Astrocyte (in vitro differentiated cells and primary cell): ENCODE measurements around the gene ADM5. TPM values are rescaled to one million over a fixed set of nuclear protein-coding genes. Genes with fewer than 3 reads are reported as not detected.
A peak's percentile ranks its signal among the peaks of the same experiment; 100 is the strongest.

Experiments
- DNase-seq: peaks from one replicate; pipeline ENCODE4 v3.0.0-alpha.2; 2010; ENCODE audit warnings: low read depth
- FAIRE-seq: peaks from 2 replicates; lab custom pipeline; 2011; peaks lifted over from hg19 to GRCh38; lab: Jason Lieb, UNC
- H2AFZ ChIP-seq: 2 replicates; pipeline ENCODE4 v1.6.0; 2012; ENCODE audit warnings: low read depth, low read length, inconsistent platforms
- H3K27ac ChIP-seq: 2 replicates; pipeline ENCODE4 v1.5.1; 2011; ENCODE audit warnings: low read depth, low read length, inconsistent platforms
- H3K27me3 ChIP-seq: 2 replicates; pipeline ENCODE4 v1.6.0; 2011; ENCODE audit warnings: low read length, inconsistent platforms; ENCODE audit not compliant: insufficient read depth
- H3K36me3 ChIP-seq: 2 replicates; pipeline ENCODE4 v1.5.1; 2011; ENCODE audit warnings: low read length, inconsistent platforms; ENCODE audit not compliant: insufficient read depth
- H3K4me1 ChIP-seq: 2 replicates; pipeline ENCODE4 v1.5.1; 2011; ENCODE audit warnings: low read length, inconsistent platforms; ENCODE audit not compliant: insufficient read depth
- H3K4me2 ChIP-seq: 2 replicates; pipeline ENCODE4 v1.6.0; 2012; ENCODE audit warnings: low read length, inconsistent platforms
- H3K4me3 ChIP-seq: 2 replicates; pipeline ENCODE4 v1.5.1; 2011; ENCODE audit warnings: low read depth, mild to moderate bottlenecking, low read length, inconsistent platforms; ENCODE audit not compliant: insufficient read depth
- H3K79me2 ChIP-seq: 2 replicates; pipeline ENCODE4 v1.6.0; 2012; ENCODE audit warnings: mild to moderate bottlenecking, low read length, inconsistent platforms; ENCODE audit not compliant: insufficient read depth
- H3K9ac ChIP-seq: 2 replicates; pipeline ENCODE4 v1.6.0; 2012; ENCODE audit warnings: mild to moderate bottlenecking, low read length, inconsistent platforms
- H3K9me3 ChIP-seq: 2 replicates; pipeline ENCODE4 v1.5.1; 2012; ENCODE audit warnings: low read depth, mild to moderate bottlenecking, low read length, inconsistent platforms; ENCODE audit not compliant: insufficient read depth
- H4K20me1 ChIP-seq: 2 replicates; pipeline ENCODE4 v1.6.0; 2012; ENCODE audit warnings: low read length, inconsistent platforms; ENCODE audit not compliant: insufficient read depth
- H3K27ac Mint-ChIP-seq: one replicate; pipeline ENCODE4 v1.8.0; 2021; ENCODE audit warnings: mild to moderate bottlenecking, mixed read lengths; ENCODE audit not compliant: unreplicated experiment
- H3K27me3 Mint-ChIP-seq: one replicate; pipeline ENCODE4 v1.8.0; 2021; ENCODE audit warnings: low read depth, mixed read lengths; ENCODE audit not compliant: unreplicated experiment
- H3K36me3 Mint-ChIP-seq: one replicate; pipeline ENCODE4 v1.8.0; 2021; ENCODE audit warnings: low read depth, mixed read lengths; ENCODE audit not compliant: unreplicated experiment
- H3K4me1 Mint-ChIP-seq: one replicate; pipeline ENCODE4 v1.8.0; 2021; ENCODE audit warnings: low read depth, mixed read lengths; ENCODE audit not compliant: unreplicated experiment
- H3K4me3 Mint-ChIP-seq: one replicate; pipeline ENCODE4 v1.8.0; 2021; ENCODE audit warnings: mild to moderate bottlenecking, moderate library complexity, mixed read lengths; ENCODE audit not compliant: unreplicated experiment
- H3K9me3 Mint-ChIP-seq: one replicate; pipeline ENCODE4 v1.8.0; 2021; ENCODE audit warnings: mild to moderate bottlenecking, mixed read lengths; ENCODE audit not compliant: unreplicated experiment
- EZH2 ChIP-seq: IDR thresholded peaks from 2 replicates; pipeline ENCODE4 v1.6.1; 2012; ENCODE audit warnings: mild to moderate bottlenecking, low read length, inconsistent platforms; ENCODE audit not compliant: insufficient read depth
- total RNA-seq: library from RNA; stranded (reverse); gene quantifications from 2 replicates; pipeline ENCODE4 v1.2.1, GENCODE V29; 2021
- TF ChIP-seq, protein P1 (sequence below): IDR thresholded peaks from 2 replicates; pipeline ENCODE4 v1.5.1; 2011; ENCODE audit warnings: low read depth, mild to moderate bottlenecking, inconsistent platforms, low read length, moderate library complexity; ENCODE audit not compliant: insufficient read depth

The ADM5 gene
- total RNA-seq, 1 donor from 2014 or later: 1.6 TPM

DNA sequence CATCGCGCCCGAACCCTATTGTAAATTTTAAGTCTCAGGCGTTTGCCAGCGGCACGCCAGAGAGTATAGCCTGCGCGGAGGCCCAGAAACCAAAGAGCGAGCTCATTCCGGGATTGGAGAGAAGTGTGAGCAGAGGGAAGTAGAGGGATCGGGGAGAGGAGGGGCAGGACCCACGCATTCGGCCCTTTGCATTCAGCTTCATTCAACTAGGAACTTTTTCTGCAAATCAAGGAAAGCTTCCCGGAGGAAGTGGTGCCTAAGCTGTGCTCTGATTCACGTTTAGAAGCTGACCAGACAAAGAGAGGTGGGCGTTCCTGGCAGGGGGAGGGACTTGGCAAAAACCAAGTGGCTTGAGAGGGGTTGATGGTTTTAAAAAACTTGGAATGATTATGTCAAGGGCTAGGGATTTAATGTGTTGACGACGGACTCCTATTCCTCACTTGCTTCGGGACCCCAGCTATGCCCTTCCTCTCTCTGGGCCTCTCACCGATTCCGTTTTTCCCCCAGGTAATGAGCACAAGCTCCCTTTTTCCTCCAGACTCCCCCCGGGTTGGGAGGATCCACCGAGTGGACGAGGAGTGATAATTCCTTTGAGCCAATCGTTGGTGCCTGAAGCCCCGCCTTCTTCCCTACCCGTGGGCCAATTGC lies 13.1 kb upstream of the ADM5 start:
- H3K4me1 Mint-ChIP-seq: peaks cover 6% of the 10 kb centered on the region
- H3K27me3 ChIP-seq: no peaks in the 10 kb centered on the region
- H4K20me1 ChIP-seq: peaks cover 36% of the 10 kb centered on the region
- H3K27me3 Mint-ChIP-seq: no peaks in the 10 kb centered on the region
- peaks cover 41% of the 10 kb centered on the region for H3K79me2 ChIP-seq
- FAIRE-seq (peak; percentile 93), DNase-seq (peak; percentile 90)
- peaks cover 23% of the 10 kb centered on the region for H3K4me1 ChIP-seq
- H3K9me3 Mint-ChIP-seq: no peaks in the 10 kb centered on the region
- peak overlapping the region; percentile 92 for H2AFZ ChIP-seq
- H3K36me3 Mint-ChIP-seq: peaks cover 6% of the 10 kb centered on the region
- H3K27ac ChIP-seq: peak overlapping the region; percentile 98
- H3K9ac ChIP-seq: peak overlapping the region; percentile 90
- no peaks in the 10 kb centered on the region for H3K36me3 ChIP-seq
- H3K4me3 Mint-ChIP-seq: peak overlapping the region; percentile 93
- TF ChIP-seq, protein P1, sequence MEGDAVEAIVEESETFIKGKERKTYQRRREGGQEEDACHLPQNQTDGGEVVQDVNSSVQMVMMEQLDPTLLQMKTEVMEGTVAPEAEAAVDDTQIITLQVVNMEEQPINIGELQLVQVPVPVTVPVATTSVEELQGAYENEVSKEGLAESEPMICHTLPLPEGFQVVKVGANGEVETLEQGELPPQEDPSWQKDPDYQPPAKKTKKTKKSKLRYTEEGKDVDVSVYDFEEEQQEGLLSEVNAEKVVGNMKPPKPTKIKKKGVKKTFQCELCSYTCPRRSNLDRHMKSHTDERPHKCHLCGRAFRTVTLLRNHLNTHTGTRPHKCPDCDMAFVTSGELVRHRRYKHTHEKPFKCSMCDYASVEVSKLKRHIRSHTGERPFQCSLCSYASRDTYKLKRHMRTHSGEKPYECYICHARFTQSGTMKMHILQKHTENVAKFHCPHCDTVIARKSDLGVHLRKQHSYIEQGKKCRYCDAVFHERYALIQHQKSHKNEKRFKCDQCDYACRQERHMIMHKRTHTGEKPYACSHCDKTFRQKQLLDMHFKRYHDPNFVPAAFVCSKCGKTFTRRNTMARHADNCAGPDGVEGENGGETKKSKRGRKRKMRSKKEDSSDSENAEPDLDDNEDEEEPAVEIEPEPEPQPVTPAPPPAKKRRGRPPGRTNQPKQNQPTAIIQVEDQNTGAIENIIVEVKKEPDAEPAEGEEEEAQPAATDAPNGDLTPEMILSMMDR: no peak
- TF ChIP-seq EZH2: no peak
- H3K4me3 ChIP-seq: peak overlapping the region; percentile 53
- peak overlapping the region; percentile 100 for H3K27ac Mint-ChIP-seq
- peak overlapping the region; percentile 85 for H3K4me2 ChIP-seq
- H3K9me3 ChIP-seq: no peaks in the 10 kb centered on the region

DNA sequence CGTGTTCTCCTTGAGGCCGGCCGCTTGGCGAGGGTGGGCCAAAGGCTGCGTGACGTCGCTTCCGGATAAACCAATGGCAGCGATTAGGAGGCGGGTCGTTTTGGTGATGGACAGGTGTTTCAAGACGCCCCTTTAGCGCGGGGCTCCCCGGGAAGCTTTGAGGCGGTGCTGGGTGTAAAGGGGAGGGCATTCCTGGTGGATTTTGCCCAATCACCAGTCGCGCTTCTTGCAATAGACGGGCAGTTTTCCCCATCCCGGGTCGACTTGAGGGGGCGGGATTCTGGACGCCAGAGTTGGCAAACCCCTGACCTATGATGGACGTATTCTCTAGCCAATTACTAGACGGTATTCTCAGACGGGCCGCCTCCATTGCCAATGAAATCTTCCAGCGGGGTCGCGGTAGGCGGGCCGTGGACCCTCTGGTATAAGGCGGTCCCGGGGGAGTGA lies 12.6 kb upstream of the ADM5 start:
- H3K79me2 ChIP-seq: peaks cover 45% of the 10 kb centered on the region
- no peaks in the 10 kb centered on the region for H3K9me3 Mint-ChIP-seq
- peak overlapping the region; percentile 93 for H3K4me3 Mint-ChIP-seq
- peak overlapping the region; percentile 98 for H3K27ac ChIP-seq
- H2AFZ ChIP-seq: no peak overlapping the region
- peak overlapping the region; percentile 93 for H3K9ac ChIP-seq
- H3K36me3 ChIP-seq: no peaks in the 10 kb centered on the region
- peak; percentile 99 for DNase-seq
- H3K27me3 Mint-ChIP-seq: no peaks in the 10 kb centered on the region
- TF ChIP-seq, protein P1: no peak
- no peak for TF ChIP-seq EZH2
- H3K36me3 Mint-ChIP-seq: peaks cover 6% of the 10 kb centered on the region
- peak overlapping the region; percentile 93 for H3K4me2 ChIP-seq
- H3K4me1 Mint-ChIP-seq: peaks cover 6% of the 10 kb centered on the region
- peaks cover 40% of the 10 kb centered on the region for H4K20me1 ChIP-seq
- peak overlapping the region; percentile 100 for H3K27ac Mint-ChIP-seq
- H3K9me3 ChIP-seq: no peaks in the 10 kb centered on the region
- no peak for FAIRE-seq
- peak overlapping the region; percentile 88 for H3K4me3 ChIP-seq
- no peaks in the 10 kb centered on the region for H3K27me3 ChIP-seq
- peaks cover 23% of the 10 kb centered on the region for H3K4me1 ChIP-seq

DNA sequence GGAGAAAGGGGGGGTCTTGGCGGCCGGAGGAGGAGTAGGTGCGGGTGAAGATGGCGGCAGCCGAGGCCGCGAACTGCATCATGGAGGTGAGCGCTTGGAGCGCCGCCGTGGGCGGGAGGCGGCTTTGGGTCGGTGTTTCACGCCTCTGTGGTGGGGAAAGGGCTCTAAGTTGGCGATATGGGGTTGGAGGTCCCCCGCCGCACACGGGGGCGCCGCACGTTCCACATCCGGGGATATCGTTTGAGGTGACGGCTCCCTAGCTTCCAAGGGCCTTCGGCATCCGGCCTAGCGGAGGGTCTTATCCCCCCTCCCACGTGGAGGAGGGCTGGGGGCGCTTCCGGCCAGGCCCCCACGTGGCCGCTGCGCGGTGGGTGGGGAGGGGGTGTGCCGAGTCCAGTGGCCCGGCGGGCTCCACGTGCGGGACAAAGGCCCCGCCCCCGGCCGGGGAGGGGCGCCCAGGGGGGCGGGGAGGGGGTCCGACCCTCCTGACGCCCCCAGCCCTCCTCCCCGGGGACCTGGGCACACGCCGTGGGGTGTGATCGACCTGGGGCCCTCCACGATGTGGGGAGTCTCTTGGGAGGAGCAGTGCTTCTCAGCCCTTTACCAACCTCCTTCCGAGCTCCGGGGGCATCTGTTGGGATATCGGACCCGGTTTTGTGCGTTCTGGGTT lies 12.0 kb upstream of the ADM5 start, which contains the start of gene PRMT1:
Gene PRMT1 (plus strand): TSS at position 41 of the 670 bp plus-strand sequence. CDS start 10 bp downstream, at position 51.
- no peaks in the 10 kb centered on the region for H3K27me3 ChIP-seq
- peaks cover 51% of the 10 kb centered on the region for H3K79me2 ChIP-seq
- peak within 1 kb of the TSS; percentile 92 for H2AFZ ChIP-seq
- peak within 1 kb of the TSS; percentile 100 for H3K27ac Mint-ChIP-seq
- no peak for TF ChIP-seq EZH2
- TF ChIP-seq, protein P1: no peak
- H3K4me2 ChIP-seq: peak within 1 kb of the TSS; percentile 93
- peaks cover 18% of the 10 kb centered on the region for H3K4me1 ChIP-seq
- H3K4me1 Mint-ChIP-seq: peaks cover 6% of the 10 kb centered on the region
- H4K20me1 ChIP-seq: peaks cover 46% of the 10 kb centered on the region
- peaks cover 6% of the 10 kb centered on the region for H3K36me3 Mint-ChIP-seq
- peak within 1 kb of the TSS; percentile 98 for H3K27ac ChIP-seq
- peak within 1 kb of the TSS; percentile 93 for H3K4me3 Mint-ChIP-seq
- H3K9me3 ChIP-seq: no peaks in the 10 kb centered on the region
- H3K27me3 Mint-ChIP-seq: no peaks in the 10 kb centered on the region
- H3K9me3 Mint-ChIP-seq: no peaks in the 10 kb centered on the region
- peaks cover 5% of the 10 kb centered on the region for H3K36me3 ChIP-seq
- DNase-seq: no peak
- peak within 1 kb of the TSS; percentile 88 for H3K4me3 ChIP-seq
- FAIRE-seq: no peak
- peak within 1 kb of the TSS; percentile 93 for H3K9ac ChIP-seq
